Choroid plexus epithelial cell (primary cell): ENCODE measurements around the gene DCTN5.
"Not testable (repeated sequence)": the region's sequence is repeated elsewhere in the genome, so short reads cannot be mapped to it uniquely, and the experiment has no call there.

Experiments
- DNase-seq: peaks from one replicate; pipeline ENCODE4 v3.0.0-alpha.2; 2010; ENCODE audit warnings: low read depth
- H3K4me3 ChIP-seq: 2 replicates; pipeline ENCODE4 v1.5.1; 2011; ENCODE audit warnings: low read depth, mild to moderate bottlenecking, control low read depth, low read length, moderate library complexity
- TF ChIP-seq, protein P1 (sequence below): conservative IDR thresholded peaks from 2 replicates; pipeline ENCODE4 v1.5.1; 2011; ENCODE audit warnings: low read depth, mild to moderate bottlenecking, control low read depth, inconsistent platforms, low read length, moderate library complexity

Gene DCTN5

DNA sequence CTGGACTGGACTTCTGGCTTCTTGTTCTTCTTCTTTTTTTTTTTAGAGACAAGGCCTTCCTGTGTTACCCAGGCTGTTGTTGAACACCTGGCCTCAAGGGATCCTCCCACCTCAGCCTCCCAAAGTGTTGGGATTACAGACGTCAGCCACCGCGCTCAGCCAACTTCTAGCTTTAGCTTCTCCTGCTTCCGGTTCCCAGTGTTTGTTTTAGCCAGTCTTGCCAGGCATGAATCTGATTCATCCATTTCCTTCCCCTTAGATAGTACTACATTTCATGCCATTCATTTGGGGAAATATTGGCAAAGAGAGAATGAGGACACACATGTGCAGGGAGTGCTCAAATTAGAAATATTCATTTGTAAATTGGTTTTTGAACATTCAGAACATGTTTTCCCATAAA lies 33.1 kb upstream of the DCTN5 start:
- TF ChIP-seq, protein P1, sequence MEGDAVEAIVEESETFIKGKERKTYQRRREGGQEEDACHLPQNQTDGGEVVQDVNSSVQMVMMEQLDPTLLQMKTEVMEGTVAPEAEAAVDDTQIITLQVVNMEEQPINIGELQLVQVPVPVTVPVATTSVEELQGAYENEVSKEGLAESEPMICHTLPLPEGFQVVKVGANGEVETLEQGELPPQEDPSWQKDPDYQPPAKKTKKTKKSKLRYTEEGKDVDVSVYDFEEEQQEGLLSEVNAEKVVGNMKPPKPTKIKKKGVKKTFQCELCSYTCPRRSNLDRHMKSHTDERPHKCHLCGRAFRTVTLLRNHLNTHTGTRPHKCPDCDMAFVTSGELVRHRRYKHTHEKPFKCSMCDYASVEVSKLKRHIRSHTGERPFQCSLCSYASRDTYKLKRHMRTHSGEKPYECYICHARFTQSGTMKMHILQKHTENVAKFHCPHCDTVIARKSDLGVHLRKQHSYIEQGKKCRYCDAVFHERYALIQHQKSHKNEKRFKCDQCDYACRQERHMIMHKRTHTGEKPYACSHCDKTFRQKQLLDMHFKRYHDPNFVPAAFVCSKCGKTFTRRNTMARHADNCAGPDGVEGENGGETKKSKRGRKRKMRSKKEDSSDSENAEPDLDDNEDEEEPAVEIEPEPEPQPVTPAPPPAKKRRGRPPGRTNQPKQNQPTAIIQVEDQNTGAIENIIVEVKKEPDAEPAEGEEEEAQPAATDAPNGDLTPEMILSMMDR = no peak
- no peak overlapping the region for H3K4me3 ChIP-seq

DNA sequence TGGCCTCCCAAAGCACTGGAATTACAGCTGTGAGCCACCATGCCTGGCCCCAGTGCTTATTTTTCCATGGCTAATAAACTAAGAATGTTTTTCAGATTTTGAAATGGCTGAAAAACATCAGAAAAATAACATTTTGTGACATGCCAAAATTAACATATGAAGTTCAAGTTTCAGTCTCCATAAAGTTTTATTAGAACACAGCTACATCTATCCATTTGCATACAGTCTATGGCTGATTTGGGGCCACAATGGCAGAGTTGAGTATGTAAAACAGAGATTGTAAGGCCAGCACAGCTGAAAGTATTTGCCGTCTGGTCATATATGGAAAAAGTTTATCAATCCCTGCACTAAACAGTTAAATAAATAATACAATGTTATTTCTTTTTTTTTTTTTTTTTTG lies 31.3 kb upstream of the DCTN5 start:
- TF ChIP-seq, protein P1 = no peak

More for the DNA sequence above, 33.1 kb upstream of the DCTN5 start:
- peak; percentile 48 for DNase-seq

DNA sequence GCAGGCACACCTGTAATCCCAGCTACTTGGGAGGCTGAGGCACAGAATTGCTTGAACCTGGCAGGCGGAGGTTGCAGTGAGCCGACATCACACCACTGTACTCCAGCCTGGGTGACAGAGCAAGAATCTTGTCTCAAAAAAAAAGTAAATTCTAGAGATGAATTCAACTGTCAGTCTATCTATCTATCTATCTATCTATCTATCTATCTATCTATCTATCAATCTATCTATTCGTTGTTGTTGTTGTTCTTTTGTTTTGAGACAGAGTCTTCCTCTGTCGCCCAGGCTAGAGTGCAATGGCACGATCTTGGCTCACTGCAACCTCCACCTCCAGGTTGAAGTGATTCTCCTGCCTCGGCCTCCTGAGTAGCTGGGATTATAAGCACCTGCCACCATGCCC lies 30.4 kb upstream of the DCTN5 start:
- H3K4me3 ChIP-seq, DNase-seq: not testable (repeated sequence)

More for the DNA sequence above, 31.3 kb upstream of the DCTN5 start:
- H3K4me3 ChIP-seq = no peak overlapping the region
- no peak for DNase-seq

DNA sequence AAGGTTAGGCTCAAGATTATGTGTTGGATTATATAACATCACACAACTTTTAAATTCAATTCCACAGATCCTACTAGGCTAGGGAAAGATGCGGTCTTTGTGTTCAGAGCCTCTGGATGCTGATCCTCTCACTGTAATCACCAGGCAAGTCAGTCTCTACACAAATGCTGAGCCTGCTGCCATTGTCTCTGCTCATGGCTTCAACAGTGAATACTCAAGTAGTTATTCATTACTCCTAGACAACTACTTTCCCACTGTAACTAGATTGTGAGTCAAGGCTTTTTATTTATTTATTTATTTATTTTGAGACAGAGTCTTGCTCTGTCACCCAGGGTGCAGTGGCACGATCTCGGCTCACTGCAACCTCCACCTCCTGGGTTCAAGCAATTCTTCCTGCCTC lies 29.3 kb upstream of the DCTN5 start:
- no peak overlapping the region for H3K4me3 ChIP-seq
- TF ChIP-seq, protein P1 = no peak
- DNase-seq = no peak

DNA sequence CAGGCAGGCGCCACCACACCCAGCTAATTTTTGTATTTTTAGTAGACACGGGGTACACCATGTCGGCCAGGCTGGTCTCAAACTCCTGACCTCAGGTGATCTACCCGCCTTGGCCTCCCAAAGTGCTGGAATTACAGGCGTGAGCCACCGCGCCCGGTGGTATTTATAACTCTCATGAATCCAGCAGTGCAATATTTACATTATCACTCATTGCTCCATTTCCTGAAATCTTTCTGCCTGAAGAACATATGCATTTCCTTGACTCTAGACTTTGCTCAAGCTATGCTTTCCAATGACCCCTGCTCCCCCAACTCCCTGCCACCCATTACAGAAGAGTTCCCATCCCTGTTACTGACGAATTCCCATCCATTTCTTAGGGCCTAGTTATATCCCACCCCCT lies 25.5 kb upstream of the DCTN5 start:
- TF ChIP-seq, protein P1 = no peak
- no peak for DNase-seq
- H3K4me3 ChIP-seq = no peak overlapping the region

DNA sequence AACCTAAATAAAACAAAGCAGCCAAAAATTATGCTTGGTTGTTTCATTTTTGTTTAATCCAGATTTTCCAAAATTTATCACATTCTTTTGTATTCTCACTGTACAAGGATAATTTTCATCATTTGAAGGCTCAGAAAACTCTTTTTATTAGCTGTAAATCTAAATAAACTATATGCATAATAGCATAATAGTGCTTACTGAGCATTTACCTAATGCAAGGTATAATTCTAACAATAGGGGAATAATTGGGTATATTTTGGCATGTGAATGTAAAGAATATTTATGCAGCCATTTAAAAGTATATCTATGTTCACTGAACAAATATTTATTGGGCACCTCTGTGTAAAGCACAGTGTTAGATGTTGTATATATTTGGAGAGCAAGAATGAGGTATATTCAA lies 17.2 kb upstream of the DCTN5 start:
- TF ChIP-seq, protein P1 = no peak
- no peak for DNase-seq
- no peak overlapping the region for H3K4me3 ChIP-seq

DNA sequence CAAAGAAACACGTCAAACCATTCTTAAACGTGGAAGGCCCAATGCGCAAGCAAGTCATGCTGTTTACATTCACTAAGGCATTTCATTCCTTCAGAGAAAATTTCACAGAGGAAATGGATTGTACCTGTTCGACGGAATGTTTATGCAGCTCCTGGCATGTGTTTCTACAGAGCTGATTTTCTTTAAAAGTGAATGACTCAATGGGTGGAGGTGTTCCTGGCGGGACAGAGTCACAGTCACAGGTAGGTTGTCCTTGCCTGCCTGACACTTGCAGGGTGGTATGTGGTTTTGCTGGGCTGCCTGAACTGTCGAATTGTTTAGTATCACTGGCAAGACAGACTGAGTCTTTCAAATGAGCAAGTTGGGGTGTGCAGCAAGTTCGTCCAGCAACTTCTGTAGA lies 11.8 kb upstream of the DCTN5 start:
- no peak for DNase-seq
- TF ChIP-seq, protein P1 = no peak

DNA sequence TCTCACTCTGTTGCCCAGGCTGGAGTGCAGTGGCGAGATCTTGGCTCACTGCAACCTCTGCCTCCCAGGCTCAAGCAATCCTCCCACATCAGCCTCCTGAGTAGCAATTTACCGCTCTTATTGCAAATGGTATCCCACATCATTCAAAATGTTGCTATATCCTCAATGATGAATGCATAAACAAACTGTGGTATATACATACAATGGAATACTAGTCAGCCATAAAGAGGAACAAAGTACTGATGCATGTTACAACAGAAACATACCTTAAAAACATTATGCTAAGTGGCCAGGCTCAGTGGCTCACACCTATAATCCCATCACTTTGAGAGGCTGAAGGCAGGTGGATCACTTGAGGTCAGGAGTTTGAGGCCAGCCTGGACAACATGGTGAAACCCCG lies 9.4 kb upstream of the DCTN5 start:
- DNase-seq, H3K4me3 ChIP-seq: not testable (repeated sequence)

More for the DNA sequence above, 11.8 kb upstream of the DCTN5 start:
- H3K4me3 ChIP-seq = no peak overlapping the region
